Activated CD8-positive, alpha-beta T cell treated with anti-CD3 and anti-CD28 coated beads for 36 hours (primary cell): Measurements from ENCODE around the gene R3HDM4. TPM values are rescaled to one million over a fixed set of nuclear protein-coding genes. Genes with fewer than 3 reads are reported as not detected.

Experiments used
- ATAC-seq: fragments of 200-7000 bp; cut with Tn5 transposase; one replicate; pipeline ENCODE4 v1.10.0; 2021; ENCODE audit warnings: mild to moderate bottlenecking, moderate library complexity
- CTCF ChIA-PET: fragments of 350-600 bp; sonication (Branson Sonifier 250); formaldehyde crosslinking; loops from one replicate; lab custom pipeline; 2021; ENCODE audit warnings: antibody characterized with exemption; lab: Charles Lee
- POLR2A ChIA-PET: fragments of 350-600 bp; sonication (Branson Sonifier 250); formaldehyde crosslinking; loops from one replicate; lab custom pipeline; 2021; ENCODE audit warnings: antibody characterized with exemption; lab: Charles Lee
- DNase-seq: peaks from one replicate; pipeline ENCODE4 v3.0.0-alpha.2; 2020
- H3K27ac Mint-ChIP-seq: one replicate; pipeline ENCODE4 v1.8.0; 2021; ENCODE audit warnings: mild to moderate bottlenecking, mixed read lengths
- H3K27me3 Mint-ChIP-seq: one replicate; pipeline ENCODE4 v1.8.0; 2021; ENCODE audit warnings: mixed read lengths
- H3K36me3 Mint-ChIP-seq: one replicate; pipeline ENCODE4 v1.8.0; 2021; ENCODE audit warnings: low read depth, mixed read lengths
- H3K4me1 Mint-ChIP-seq: one replicate; pipeline ENCODE4 v1.8.0; 2021; ENCODE audit warnings: low read depth, mixed read lengths
- H3K4me3 Mint-ChIP-seq: one replicate; pipeline ENCODE4 v1.8.0; 2021; ENCODE audit warnings: mild to moderate bottlenecking, moderate library complexity, mixed read lengths
- H3K9me3 Mint-ChIP-seq: one replicate; pipeline ENCODE4 v1.8.0; 2021; ENCODE audit warnings: mixed read lengths
- CTCF ChIP-seq: fragments of 200-600 bp; IDR thresholded peaks from one replicate; pipeline ENCODE4 v1.8.0; 2022; ENCODE audit warnings: antibody characterized with exemption, mild to moderate bottlenecking
- intact Hi-C: fragments of 100-400 bp; cut with micrococcal nuclease; formaldehyde crosslinking; loops from one replicate; pipeline ENCODE4 v1.10.0; 2022
- total RNA-seq, 2 experiments: library from RNA; stranded (reverse); gene quantifications; one replicate each; pipeline ENCODE4 v1.2.3, GENCODE V29; 2021

The R3HDM4 gene
- total RNA-seq, 2 experiments from 2014 or later = 58.4 to 61.5 TPM

- Mint-ChIP-seq H3K27ac (peak within 1 kb of the TSS; percentile 76), H3K27me3 (no peaks in the 10 kb centered on the region), H3K4me3 (peak within 1 kb of the TSS; percentile 73), H3K4me1 (peaks cover 19% of the 10 kb centered on the region), H3K9me3 (no peaks in the 10 kb centered on the region), H3K36me3 (peaks cover 1% of the 10 kb centered on the region)
- ChIA-PET CTCF (interaction anchor here (1.4 to 7.9 kb wide), 2 partner anchors 13 to 57 kb away, joined by 4 to 127 read pairs; partner anchors contain the start of gene WDR18), POLR2A (interaction anchor here (1.2 to 4.6 kb wide), 4 partner anchors 51 to 266 kb away, joined by 3 to 29 read pairs (median 6); partner anchors contain the start of gene WDR18)
- ATAC-seq (peak; percentile 67), DNase-seq (peak; percentile 84)
- intact Hi-C loops = loop anchor here (2.0 kb wide), 1 partner anchor 57 kb away; no protein-coding TSS in a partner anchor
- no peak for TF ChIP-seq CTCF
Measured at GRCh38 chr19:925526-926322, 12.7 kb upstream of the R3HDM4 start, which contains the start of gene ARID3A. Gene ARID3A (plus strand): TSS chr19:926035. CDS start chr19:929529, 3,494 bp downstream.

DNA sequence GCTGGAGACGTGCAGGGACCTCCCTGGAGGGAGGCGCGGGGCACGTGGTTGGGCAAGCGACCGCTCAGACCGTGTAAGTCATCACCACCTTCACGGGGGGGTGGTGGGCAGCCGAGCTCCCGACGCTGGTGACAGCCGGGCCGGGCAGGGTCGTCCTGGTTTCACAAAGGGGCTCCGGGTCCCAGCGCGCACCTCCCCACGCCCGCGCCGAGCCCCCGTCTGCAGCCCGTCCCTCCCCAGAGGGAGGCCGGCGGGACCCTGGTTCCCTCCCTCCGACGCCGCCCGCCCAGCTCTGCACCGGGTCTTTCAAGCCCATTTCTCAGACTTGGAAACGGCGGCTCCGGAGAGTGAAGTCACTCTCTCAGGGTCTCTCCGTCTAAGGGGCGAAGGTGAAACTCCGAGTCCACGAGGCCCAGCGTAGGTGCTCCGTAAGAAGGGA, 12.1 kb upstream of the R3HDM4 start:
- ChIA-PET POLR2A (interaction anchor here (0.7 to 4.6 kb wide), 7 partner anchors 8 to 265 kb away, joined by 3 to 29 read pairs (median 3); partner anchors contain the start of gene WDR18), CTCF (interaction anchor here (1.4 to 7.9 kb wide), 2 partner anchors 13 to 58 kb away, joined by 4 to 127 read pairs; partner anchors contain the start of gene WDR18)
- intact Hi-C loops = no loop called here
- ATAC-seq (peak; percentile 62), DNase-seq (peak; percentile 80)
- peak overlapping the region; percentile 76 for H3K27ac Mint-ChIP-seq
- peaks cover 21% of the 10 kb centered on the region for H3K4me1 Mint-ChIP-seq
- H3K36me3 Mint-ChIP-seq = peaks cover 3% of the 10 kb centered on the region
- no peaks in the 10 kb centered on the region for H3K27me3 Mint-ChIP-seq
- peak overlapping the region; percentile 73 for H3K4me3 Mint-ChIP-seq
- no peaks in the 10 kb centered on the region for H3K9me3 Mint-ChIP-seq
- no peak for TF ChIP-seq CTCF

GRCh38 chr19:924553-925086, 11.6 kb upstream of the R3HDM4 start:
- DNase-seq = peak; percentile 81
- no peak overlapping the region for H3K27ac Mint-ChIP-seq
- POLR2A ChIA-PET = interaction anchor here (0.7 to 4.6 kb wide), 7 partner anchors 8 to 265 kb away, joined by 3 to 29 read pairs (median 3); partner anchors contain the start of gene WDR18
- TF ChIP-seq CTCF = no peak
- peaks cover 3% of the 10 kb centered on the region for H3K36me3 Mint-ChIP-seq
- H3K9me3 Mint-ChIP-seq = no peaks in the 10 kb centered on the region
- peak overlapping the region; percentile 73 for H3K4me3 Mint-ChIP-seq
- H3K4me1 Mint-ChIP-seq = peaks cover 21% of the 10 kb centered on the region
- intact Hi-C loops = no loop called here
- CTCF ChIA-PET = interaction anchor here (1.4 to 7.9 kb wide), 3 partner anchors 14 to 61 kb away, joined by 4 to 127 read pairs (median 10); partner anchors contain the start of gene WDR18
- no peaks in the 10 kb centered on the region for H3K27me3 Mint-ChIP-seq
- ATAC-seq = no peak

DNA sequence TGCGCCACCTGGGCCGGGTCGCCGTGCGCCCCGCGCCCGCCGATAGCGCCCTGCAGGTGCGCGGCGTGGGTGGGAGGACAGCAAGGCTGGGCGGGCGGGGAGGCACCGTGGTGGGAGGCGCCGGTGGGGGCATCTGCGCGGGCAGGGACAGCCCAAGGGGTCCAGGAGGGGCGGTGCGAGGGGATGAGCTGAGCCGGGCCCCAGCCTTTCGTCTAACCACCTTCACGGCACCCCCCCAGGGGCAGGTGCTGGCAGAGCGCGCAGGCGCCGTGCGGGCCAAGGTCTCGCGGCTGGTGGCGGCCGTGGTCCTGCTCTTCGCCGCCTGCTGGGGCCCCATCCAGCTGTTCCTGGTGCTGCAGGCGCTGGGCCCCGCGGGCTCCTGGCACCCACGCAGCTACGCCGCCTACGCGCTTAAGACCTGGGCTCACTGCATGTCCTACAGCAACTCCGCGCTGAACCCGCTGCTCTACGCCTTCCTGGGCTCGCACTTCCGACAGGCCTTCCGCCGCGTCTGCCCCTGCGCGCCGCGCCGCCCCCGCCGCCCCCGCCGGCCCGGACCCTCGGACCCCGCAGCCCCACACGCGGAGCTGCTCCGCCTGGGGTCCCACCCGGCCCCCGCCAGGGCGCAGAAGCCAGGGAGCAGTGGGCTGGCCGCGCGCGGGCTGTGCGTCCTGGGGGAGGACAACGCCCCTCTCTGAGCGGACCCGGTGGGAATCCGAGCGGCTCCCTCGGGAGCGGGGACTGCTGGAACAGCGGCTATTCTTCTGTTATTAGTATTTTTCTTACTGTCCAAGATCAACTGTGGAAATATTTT, 7.2 kb upstream of the R3HDM4 start:
- CTCF ChIA-PET = interaction anchor here (1.1 to 7.9 kb wide), 7 partner anchors 11 to 320 kb away, joined by 3 to 127 read pairs (median 6); partner anchors contain the start of gene WDR18
- POLR2A ChIA-PET = interaction anchor here (0.7 to 2.3 kb wide), 5 partner anchors 12 to 100 kb away, joined by 3 to 6 read pairs (median 4); partner anchors contain the start of genes MED16, RNU6-9 and WDR18
- Mint-ChIP-seq H3K27me3 (peaks cover 2% of the 10 kb centered on the region), H3K4me3 (peak overlapping the region; percentile 79), H3K9me3 (no peaks in the 10 kb centered on the region), H3K4me1 (peaks cover 23% of the 10 kb centered on the region), H3K36me3 (peaks cover 3% of the 10 kb centered on the region), H3K27ac (peak overlapping the region; percentile 57)
- intact Hi-C loops = loop anchor here (2.0 kb wide), 1 partner anchor 57 kb away; no protein-coding TSS in a partner anchor
- no peak for TF ChIP-seq CTCF
- ATAC-seq = peak; percentile 45
- peak; percentile 82 for DNase-seq
